ENCODE data around the gene PARVA.
"Not testable (repeated sequence)": the region's sequence is repeated elsewhere in the genome, so short reads cannot be mapped to it uniquely, and the experiment has no call there.

Gene PARVA, protein sequence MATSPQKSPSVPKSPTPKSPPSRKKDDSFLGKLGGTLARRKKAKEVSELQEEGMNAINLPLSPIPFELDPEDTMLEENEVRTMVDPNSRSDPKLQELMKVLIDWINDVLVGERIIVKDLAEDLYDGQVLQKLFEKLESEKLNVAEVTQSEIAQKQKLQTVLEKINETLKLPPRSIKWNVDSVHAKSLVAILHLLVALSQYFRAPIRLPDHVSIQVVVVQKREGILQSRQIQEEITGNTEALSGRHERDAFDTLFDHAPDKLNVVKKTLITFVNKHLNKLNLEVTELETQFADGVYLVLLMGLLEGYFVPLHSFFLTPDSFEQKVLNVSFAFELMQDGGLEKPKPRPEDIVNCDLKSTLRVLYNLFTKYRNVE

DNA sequence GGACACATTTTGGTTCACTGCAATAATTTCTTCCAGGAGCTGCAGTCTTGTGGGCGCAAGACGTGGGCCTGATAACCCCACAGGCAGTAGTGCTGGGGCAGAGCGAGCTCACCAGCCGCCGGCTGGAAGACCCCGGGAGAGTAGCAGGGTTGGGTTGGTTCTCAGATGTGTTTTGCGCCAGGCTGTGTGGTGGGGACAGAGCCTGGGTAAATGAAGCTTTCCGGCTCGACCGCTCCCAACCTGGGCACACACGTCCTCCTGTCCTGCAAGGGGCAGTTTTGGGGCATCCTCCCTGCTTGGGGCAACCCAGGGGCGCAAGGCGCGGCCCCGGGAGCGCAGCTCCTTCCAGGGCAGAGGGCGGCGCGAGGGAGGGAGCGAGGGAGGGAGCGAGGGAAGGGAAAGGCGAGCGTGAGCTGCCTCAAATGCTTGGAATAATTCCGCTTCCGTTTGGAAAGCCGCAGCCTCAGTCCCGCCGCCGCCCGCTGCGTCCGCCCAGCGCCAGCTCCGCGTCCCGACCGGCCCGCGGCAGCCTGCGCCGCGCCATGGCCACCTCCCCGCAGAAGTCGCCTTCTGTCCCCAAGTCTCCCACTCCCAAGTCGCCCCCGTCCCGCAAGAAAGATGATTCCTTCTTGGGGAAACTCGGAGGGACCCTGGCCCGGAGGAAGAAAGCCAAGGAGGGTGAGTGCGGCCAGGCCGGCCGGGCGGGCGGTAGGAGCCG, at the start of gene PARVA:
TSS of gene PARVA (plus strand) at position 466 of the 718 bp plus-strand sequence. CDS start at position 543, 77 bp downstream.
- no peak for DNase-seq

DNA sequence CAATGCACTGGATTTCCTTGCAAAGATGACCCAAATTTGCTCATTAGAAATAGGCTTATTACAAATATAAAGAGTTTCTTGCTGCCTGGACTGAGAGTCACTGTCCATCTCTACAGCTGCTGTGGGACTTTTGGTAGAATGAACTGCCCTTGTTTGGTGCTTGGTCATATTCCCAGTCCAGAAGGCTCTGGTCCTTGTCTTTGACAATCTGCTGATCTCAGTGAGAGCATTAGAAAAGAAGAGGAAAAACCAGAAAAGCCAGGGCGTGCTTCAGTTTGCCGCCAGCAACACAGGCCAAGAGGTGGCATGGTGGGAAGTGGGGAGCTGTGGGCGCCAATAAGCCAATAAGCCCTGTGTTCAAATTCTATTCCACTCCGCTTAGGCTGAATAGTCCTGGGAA, 48.2 kb upstream of the PARVA start:
- no peak for DNase-seq

DNA sequence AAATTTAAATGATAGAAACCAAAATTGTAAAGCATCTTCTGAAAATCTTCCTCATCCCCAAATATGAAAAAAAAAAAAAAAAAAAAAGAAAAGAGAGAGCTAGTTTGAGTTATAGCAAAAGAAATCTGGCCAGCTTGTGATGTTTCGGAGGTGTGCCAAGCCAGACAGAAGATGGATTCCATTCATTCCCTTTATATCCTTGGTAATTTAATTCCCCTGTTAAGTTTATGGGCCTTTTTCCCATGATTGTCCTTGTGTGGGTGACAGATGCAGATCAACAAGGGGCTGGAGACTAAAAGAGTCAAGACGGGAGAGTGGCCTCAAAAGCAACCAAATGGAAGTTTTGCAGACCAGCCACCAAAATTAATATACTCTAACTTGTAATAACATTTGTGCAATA, 47.6 kb upstream of the PARVA start:
- DNase-seq: no peak

DNA sequence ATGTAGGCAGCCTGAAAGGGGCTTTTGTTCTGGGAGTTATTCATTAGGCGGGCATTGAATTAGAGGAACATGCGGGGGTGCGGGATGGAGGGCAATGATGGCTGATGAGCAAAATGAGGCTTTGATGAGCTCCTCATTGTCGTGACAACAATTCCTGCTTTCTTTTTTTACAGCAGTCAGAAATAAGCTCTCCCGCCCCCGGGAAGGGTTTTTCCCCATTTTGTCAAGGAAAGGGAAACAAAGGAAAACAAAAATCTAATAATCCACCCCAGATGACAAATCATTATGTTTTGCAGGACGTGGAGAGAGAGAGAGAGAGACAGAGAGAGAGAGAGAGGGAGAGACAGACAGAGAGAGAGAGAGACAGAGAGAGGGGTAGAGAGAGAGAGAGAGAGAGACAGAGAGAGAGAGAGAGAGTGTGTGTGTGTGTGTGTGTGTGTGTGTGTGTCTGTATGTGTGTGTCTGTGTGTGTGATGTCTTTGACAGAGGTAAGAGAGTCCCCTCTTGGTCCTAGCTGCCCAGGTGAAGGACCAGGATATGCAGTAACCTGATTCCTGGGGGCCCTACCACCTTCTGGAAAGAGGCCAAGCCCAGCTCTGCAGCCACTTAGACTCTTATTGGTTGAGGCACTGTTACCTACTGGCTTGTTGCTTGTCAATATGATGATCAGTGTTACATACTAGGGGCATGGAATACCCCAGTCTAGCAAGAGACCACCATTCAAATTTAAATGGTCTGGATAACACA, 46.7 kb upstream of the PARVA start:
- peak; percentile 83 for DNase-seq

DNA sequence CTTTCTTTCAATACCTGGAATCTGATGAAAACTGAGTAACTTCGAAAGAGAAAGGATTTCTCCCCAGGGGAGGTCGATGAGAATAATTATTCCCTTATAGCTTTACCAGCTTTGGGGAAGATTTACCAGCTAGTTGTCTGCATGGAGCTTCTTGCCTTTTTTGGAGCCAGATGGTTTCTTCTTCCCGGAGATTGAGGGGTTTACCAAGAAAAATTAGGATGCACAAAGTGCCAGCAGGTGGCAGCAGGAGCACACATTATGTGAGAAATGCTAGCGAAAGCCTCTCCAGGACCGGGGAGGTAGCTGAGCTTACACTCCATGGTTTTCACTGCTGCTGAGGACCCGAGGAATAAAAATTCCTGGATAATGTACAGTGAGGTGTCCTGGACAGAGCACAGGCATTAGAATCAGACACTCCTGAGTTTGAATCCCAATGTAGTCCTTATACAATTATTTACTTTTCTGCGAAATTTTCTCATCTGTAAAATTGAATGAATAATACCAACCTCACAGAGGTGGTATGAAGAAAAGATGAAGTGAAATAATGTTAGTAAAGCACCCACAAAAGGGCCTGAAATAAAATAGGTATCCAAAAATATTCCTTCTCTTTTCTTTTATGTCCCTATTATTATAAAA, 46.0 kb upstream of the PARVA start:
- peak; percentile 91 for DNase-seq

DNA sequence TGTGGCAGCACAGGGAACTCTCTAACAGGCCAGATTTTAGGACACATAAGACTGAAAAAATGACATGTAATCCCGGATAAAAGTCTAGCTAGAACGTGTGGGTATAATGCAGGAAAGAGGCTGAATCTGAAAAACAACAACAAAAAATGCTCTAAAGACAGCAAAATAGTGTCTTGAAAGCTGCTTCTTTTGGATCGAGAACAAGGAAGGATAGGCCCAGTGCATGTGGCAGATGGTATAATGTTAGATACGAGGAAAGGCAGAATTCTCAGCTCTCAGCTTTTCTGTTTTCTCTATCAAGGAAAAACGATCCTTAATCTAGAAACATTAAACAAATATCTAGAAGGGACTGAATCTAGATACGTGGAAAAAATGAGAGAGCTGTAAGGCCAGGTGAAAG, 33.8 kb upstream of the PARVA start:
- DNase-seq: no peak

DNA sequence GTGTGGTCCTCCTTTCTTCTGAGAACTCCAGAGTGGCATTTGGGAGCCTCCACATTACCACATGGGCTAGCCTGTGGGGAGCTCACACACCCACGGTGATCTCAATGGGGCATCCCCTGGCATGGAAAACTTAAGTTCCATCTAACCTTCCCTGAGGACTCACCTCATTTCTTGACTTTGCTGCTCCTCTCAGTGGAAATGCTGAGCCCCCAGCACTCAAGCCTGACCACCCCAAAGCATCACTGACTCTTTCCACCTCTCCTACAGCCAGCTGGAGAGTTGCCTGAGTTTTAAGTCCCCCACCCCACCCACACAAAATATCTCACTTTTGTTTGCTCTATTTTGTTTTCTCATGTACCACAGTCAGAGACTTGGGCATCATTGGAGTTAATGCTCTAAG, 23.8 kb upstream of the PARVA start:
- no peak for DNase-seq

DNA sequence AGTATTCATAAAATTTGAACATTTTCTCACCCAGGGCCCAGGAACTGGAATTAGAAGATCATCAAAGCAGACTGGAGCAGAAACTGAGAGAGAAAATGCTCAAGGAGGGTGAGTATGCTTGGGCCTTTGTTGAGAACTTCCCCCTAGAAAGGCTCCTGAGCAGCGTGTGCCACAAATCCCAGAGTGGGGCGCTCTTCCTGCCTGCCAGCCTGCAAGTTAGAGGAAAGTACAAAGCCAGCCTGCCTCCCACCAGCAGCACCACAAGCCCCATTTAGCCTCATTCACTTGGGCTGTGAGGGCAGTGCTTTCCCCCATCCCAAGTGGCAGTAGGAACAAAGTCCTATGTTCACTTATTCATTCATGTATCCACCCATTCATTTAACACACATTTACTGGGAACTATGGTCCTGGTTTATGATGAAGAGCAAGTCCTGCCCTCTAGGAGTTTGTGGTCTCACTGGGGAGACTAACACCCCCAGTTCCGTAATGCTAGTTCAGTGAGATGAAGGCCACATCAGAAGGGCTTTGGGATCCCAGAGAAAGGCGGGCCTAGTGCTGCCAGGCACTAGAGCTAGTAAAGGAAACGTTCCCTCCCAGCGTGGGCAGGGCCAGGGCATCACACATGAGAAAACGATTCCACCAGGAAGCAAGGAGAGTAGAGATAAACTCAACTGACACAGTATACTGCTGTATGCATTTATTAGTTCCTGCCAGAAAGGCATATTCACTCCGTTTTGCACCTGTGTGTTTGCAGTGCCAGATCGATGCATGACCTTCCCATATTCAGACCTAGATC, 22.4 kb upstream of the PARVA start:
- DNase-seq: no peak

DNA sequence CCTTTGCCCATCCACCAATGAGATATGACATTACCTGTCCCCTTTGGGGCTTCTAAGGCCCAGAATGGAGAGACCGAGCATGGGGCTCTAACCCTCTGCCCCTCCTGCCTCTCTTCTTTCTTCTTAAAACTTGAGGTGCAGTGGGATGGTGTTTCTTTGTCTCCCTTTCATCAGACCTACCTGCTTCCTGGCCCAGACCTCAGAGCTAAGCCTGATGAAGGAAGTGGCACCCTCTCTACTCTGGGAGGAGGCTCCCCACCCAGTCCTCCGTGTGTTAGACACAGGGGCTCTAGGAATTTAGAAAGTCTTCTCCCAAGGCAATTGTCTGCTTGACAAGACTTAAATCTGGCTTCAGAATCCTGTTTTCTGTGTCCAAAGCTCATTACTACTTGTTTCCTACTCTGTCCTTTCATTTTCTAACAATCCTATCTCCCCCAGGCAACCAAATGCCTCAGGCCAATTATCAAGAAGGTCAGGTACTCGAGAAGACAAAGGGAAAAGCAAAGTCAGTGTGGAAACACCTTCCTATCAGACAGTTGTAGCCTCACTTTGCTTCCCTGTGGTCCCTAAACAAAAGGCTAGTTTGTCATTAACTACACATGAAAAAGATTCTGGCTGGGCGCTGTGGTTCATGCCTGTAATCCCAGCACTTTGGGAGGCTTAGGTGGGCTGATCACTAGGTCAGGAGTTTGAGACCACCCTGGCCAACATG, 20.3 kb upstream of the PARVA start:
- no peak for DNase-seq

DNA sequence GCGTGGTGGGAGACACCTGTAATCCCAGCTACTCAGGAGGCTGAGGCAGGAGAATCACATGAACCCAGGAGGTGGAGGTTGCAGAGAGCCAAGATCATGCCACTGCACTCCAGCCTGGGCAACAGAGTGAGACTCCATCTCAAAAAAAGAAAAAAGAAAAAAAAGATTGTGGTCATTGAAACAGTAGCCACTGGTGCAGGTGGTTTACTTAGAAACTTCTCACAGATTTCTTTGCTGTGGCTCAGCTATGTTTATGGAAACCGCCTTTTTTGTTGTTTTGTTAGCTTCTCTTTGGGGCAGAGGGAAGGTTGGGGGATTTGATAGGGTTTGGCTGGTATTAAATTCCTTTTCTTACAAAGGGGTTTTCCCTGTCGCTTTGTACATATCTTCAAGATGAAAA, 19.7 kb upstream of the PARVA start:
- not testable (repeated sequence) for DNase-seq

DNA sequence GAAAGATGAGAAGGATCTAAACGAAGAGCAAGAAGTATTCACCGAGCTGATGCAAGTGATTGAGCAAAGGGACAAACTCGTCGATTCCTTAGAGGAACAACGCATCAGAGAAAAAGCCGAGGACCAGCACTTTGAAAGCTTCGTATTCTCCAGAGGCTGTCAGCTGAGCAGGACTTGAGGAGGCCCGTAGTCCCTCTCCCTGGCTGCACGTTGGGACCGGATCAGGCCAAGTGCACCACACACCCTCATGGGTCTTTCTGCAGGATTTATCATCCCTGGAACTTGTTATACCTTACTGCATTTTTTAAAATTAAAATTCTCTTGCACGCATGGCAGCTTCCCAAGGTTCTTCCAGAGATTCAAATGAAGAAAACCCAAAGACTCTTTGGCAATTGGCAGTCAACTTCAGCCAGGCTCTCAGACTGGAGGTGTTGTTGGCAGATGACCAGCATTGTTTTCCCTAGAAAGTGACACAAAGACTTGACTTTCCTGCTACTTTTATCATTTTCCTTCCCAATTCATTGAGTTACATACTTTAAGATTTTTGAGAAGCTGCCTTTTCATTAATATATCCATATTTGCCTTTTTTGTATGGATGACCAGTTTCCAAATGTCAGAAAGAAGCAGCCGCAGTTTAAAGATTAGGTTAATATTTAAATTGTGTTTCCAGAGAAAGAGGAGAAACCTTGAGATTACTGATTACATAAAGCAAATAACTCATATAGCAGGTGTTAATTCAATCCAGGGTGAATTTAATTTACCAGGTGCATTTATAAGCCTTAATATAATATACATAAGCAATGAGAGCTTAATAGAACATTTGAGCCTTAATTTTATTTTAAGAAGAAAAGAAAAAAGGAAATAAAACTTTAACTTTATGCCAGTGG, 18.8 kb upstream of the PARVA start:
- no peak for DNase-seq

DNA sequence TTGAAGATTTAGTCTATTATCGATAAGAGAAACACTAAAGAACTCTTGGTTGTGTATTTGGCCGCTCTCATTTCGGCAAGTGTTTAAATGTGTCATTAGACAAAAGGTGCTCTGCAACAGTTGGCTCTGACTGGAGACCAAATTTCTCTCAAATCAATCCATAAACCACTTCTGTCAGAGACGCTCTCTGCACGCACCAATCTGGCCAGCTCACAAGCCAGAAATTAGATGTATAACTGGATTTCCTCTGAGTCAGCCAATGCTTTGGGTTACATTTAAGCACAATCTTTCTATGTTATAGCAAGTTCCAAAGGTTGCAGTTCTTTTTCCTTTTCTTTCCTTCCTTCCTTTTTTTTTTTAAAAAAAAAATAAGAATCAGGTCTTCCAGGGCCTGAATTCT, 17.6 kb upstream of the PARVA start:
- no peak for DNase-seq

DNA sequence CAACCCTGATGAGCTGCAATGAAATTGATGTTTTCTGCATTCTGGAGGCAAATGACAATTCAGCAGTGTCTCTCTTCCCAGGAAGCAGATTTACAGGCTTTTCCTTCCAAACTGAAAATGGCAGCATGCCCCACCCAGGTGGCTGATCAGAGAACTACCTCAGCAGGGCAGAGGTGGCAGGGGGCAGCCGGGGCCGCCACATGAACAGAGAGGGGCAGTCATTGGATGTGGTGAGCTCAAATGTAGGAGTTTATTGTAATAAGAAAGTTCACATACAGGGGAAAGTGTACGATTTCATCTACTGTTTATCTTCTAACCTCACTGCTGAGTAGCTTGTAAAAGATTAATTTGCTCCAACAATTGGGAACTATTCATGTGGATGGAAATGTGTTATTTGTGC, 15.7 kb upstream of the PARVA start:
- DNase-seq: no peak

DNA sequence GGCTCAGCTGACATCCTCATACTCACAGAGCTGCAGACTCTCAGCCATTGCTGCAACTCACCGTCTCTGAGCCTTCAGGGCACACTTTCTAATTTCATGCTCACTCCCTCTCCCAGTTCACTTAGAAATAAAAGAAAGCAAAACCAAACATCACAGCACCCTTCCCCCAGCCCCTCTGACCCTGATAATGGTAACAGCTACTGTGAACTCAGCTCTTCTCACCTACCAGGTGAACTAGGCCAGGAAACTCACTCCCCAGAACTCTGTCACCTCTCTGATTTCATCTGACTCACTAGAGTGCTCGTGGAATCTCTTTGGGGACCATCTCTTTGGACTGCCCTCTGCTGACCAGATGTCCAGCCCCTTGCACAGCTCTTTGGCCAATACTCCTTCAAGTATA, 14.5 kb upstream of the PARVA start:
- DNase-seq: no peak

DNA sequence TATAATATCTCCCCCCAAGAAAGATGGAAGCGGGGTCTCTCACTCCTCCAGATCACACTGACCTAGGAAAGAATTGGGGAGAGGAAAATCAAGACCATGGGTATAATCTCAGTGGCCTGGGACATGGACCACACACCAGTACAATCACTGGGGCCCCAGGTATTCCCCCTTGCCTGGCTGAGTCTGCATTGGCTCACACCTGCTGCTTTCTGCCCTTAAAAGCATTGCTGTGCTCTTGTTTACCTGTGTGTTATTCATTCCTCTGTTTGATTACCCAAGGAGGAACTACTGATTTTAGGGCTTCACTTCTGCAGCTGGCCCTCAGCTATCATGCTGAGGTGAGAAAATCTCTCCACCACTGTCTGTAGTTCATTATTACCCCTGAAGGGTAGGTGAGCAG, 14.0 kb upstream of the PARVA start:
- no peak for DNase-seq

DNA sequence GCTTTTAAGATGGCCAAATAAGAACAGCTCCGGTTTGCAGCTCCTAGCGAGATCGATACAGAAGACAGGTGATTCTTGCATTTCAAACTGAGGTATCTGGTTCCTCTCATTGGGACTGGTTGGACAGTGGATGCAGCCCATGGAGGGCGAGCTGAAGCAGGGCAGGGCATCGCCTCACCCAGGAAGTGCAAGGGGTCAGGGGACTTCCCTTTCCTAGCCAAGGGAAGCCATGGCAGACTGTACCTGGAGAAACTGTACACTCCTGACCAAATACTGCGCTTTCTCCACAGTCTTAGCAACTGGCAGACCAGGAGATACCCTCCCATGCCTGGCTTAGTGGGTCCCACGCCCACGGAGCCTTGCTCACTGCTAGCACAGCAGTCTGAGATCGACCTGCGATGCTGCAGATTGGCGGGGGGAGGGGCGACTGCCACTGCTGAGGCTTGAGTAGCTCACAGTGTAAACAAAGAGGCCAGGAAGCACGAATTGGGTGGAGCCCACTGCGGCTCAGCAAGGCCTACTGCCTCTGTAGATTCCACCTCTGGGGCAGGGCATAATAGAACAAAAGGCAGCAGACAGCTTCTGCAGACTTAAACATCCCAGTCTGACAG, 11.3 kb upstream of the PARVA start:
- not testable (repeated sequence) for DNase-seq

DNA sequence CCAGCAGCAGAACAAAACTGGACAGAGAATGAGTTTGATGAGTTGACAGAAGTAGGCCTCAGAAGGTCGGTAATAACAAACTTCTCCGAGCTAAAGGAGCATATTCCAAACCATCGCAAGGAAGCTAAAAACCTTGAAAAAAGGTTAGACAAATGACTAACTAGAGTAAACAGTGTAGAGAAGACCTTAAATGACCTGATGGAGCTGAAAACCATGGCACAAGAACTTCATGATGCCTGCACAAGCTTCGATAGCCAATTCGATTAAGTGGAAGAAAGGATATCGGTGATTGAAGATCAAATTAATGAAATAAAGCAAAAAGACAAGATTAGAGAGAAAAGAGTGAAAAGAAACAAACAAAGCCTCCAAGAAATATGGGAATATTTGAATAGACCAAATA, 10.3 kb upstream of the PARVA start:
- DNase-seq: not testable (repeated sequence)

DNA sequence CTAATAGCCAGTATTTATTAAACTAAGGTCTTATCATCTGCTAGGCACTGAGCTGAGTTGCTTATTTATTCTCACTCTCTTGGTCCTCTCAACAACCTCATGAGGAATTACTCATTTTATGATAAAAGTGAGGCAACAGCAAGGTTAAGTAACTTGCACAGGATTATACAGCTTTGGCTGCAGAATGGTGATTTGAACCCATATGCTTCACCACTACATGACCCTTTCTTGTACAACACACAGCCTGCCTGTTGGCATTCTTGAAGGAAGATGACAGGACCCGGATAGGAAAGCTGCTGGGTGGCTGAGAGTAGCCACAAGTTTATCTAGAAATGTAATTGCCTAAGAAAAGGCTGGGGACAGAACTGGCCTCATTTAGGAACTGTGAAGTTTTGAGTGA, 5.3 kb upstream of the PARVA start:
- DNase-seq: no peak

DNA sequence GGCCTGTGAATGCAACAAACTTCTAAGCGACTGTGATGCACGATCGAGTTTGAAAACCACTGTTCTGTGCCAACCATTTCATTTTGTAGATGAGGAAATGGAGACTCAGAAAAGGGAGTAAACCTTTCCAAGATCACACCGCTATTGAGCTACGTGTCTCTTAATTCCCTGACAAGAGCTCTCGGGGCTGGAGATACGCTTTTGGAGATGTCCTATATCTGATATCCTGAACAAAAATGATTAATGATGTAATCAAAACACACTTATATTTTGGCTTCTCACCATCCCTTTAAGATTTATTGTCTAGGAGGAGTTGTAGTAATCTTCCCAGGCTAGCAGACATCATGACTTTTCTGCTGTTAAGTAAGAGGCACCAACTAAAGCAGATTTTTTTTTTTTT, 1.7 kb upstream of the PARVA start:
- DNase-seq: no peak

All from DMS79 treated with DMSO at 0.1 percent for 48 hours (cell line).